CD4-positive, alpha-beta T cell treated with Interleukin-2 at 100 ng/mL for 4 hours (primary cell): ENCODE data around the gene TAOK3.

Experiments used
- DNase-seq: peaks from one replicate; pipeline ENCODE4 v3.0.0-alpha.2; 2020; ENCODE audit warnings: low spot score

TAOK3 gene

DNA sequence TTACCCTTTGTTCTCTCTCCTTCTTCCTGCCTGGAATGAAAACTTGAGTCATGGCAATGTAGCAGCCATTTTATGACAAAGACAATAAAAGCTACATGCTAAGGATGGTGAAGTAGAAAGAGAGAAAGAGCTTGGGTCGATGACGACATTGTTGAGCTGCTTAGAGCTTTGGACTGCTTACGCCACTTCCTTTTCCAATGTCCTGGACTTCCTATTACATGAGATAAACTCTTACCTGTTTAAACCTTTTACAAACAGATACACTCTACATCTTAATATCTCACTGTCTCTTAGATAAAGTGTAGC is 166.6 kb downstream of the TAOK3 start:
- no peak for DNase-seq

DNA sequence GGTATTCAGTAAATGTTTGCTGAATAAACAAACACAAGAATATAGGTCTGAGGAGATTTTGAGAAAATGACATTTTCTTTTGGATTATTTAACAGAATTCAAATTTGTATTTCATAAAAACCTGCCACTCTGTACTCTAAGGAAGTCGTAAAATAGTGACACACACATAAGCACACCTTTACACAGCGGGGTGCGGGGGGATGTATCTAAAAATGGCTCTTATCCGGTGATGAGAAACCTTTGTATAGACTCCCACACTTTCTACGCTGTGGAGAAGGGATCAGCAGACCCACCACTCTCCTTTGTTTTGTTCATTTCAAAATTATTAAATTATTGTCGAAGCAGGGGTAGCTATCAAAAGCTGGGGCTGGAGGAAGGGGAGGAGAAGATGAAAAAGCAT is 178.7 kb downstream of the TAOK3 start:
- DNase-seq = no peak

DNA sequence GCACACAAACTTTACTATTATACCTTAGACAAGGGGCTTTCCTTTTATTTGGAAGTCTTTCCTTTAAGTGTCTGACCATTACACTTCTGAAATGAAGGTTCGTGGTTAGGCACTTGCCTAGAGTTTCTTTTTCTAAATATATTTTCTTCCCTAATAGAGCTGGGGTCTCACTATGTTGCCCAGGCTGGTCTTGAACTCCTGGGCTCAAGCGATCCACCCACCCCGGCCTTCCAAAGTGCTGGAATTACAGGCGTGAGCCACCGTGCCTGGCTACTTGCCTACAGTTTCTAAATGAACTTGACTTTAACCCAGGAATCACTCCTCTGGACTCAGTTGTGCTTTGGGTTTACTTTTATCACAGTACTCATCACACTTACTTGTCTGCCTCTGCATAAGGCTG is 179.2 kb downstream of the TAOK3 start:
- DNase-seq = no peak

DNA sequence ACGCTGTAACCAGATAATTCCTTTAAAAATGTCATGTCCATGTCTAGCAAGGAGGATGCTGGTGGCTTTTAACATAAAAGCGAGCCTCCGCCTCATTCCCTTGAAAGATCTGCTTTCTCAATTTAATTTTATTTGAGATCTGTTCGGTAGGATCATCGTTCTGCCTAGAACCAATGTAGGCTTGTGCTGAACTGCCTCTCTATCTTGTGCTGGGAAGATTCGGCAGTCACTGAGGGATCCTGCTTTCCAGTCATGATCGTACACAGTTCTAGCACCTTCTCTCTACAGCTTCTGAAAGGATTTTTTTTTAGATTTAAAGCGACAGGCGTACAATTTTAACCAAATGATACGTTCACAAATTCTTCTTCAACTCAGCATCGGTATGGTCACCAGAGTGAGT is 182.4 kb downstream of the TAOK3 start:
- DNase-seq = no peak

DNA sequence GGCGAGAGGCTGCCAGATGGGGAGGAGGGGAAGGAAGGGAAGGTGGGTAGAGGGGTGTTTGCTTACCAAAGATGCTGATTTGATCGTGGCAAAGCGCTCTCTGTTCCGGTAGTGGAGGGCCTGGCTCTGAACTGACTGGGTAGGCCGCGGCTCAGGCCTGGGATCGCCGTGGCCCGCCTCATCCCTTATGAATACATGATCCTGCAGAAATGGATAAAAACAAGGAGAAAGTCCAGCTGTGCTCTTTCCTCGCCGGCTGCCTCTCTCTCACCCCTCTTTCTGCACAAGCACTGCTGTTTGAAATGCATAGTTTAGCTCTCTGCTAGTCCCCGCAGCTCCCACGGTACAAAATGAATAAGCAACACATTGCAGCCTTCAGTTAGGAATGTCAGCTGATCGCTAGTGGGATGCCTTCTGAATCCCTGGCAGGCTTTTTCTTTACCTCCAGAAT is 182.9 kb downstream of the TAOK3 start:
- DNase-seq = no peak

DNA sequence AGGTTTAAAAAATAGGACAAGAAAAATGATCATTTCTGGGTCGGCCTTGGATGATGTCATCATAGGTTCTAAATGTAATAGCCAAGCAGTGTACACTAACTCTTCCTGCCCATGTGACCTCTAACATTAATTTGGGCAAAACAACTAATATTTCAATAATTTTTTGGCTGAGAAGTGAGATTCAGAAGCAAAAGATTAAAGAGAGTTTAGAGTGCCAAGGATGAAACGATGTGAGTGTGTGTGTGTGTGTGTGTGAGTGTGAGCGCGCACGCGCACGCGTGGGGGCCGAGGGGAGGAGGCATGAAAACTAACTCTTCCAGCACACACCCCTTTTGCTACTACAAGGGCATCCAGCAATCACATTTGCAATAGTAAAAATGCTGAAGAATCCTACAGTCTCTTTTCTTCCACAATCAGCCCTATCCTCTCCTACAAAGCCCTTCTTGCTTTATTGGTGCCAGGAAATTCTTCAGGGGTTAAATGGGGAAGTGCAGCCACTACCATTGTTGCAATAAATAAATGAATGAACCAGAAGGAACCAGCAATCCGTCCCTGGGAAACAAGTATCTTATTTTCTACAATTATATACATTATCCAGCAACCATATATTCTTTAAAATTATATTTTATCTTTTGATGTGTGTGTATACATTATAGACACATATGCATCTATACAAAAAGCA is 183.9 kb downstream of the TAOK3 start:
- DNase-seq = no peak

DNA sequence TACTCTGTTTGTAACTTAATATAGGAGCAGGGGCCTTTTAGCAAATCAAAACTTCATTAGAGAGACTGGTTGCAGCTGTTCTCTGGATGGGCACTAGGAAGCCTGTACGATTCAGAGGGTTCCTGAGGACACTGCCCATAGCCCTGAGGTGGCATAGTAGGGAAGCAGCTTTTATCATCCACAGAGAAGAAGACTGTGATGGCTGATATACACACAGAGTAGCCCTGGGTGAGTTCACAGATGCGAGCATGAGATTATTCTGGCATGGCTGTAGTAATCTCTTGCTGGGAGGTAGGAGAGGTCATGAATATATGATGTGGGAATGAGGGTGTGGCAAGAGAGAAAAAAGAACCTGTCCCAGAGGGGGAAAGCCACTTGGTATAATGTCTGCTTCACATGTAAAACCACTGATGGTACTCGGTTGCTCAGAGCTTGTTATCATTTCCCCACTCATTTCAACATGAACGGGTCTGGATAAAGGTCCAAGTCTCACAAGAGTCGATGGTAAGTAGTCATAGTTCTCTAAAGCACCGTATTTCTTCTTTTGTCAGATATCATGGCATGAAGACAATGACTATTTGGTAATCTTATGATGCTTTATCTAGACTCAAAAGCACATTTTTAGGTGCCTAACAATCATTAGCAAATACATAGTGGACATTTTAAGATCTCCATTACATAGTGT is 184.8 kb downstream of the TAOK3 start:
- DNase-seq = no peak

DNA sequence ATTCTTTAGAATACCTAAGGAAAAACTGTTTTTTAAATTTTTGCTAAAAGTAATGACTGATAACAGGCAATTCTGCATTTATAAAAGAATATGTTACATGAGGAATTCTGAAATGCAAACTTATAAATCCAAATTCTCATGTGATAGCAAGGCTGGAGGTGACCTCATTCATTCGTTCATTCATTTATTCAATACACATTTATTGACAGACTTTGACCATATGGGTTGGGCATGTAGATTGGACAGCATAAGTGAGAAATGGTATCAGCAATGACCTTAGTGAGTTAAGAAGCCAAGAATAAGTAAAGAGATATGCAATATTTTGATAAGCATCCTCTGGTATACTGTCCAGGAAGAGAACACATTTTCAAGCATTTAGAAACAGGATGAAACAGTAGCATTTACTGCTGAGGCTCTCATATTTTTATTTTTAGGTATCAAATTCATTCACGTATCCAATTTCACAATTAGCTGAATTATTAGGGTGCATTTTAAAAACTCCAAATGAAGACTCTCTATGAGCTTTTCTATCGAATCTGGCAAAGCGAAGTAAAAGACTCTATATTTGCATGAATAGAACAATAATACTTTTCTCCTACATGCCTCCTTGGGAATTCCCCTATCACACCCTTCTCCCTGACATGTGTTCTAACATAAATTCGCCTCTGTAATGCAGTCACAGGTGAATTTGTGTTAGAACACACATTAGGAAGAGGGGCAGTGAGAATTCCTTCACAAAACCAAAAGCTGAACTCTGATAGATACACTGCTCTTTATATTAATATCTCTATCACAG is 186.9 kb downstream of the TAOK3 start:
- DNase-seq = no peak

DNA sequence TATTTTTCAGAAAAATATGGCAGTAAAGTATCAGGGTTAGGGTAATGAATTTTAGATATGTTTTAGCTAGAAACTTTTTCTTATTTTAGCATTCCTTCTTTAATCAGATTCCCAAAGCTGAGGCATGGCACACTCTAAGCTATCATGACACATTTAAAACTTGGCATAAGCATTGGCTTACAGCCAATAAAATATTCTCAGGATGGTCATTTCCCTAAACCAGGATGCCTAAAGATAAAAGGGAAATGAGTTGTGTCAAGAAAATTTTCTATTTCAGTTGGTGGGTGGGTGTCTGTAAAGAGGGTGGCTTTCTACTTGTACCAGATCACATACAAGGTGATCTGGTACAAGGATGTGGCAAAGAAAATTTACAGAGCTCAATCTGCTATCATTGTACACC is 189.0 kb downstream of the TAOK3 start:
- DNase-seq = no peak

DNA sequence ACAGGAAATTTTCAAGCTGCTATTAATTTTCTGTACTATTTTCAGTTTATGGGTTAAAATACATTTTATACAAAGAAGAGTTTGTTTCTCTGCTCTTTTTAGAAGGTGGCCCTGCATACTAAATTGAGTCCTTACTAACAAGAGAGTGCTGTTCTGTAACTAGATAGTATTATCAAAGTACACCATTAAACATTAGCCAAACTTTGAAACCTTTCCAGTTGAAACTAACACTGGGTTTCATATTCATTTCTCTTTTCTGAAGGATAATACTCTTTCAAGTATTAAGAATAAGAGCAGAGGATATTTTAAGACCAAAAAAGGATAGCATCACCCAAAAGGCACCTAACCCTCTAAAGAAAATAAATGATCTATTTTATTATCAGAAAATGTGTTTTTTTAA is 189.6 kb downstream of the TAOK3 start:
- no peak for DNase-seq

DNA sequence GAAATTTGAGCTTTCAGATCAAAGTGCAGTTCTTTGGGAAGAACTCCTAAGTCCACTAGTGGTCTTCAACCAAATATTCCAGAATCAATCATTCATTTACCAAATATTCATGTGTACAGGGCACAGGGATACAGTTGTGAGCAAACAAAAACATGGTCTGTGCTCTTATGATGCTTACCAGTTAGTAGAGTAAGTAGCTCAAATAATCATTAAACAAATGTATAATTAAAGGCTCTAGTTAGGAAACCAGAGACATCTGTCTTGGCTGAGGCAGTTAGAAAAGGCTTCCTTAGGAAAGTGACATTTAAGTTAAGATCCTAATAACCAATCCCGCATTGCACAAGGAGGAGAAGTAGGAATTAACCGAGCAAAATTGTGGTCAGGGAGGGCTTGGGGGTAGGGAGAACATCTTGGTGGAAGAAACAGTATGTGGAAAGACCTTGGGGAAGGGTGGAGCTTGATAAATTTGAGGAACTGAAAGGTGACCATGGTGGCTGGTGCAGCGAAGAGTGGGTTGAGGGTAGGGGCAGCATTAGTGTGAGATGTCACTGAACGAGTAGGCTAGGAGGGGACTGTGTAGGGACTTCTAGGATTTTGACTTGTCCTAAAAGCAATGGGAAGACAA is 196.8 kb downstream of the TAOK3 start:
- DNase-seq = no peak

DNA sequence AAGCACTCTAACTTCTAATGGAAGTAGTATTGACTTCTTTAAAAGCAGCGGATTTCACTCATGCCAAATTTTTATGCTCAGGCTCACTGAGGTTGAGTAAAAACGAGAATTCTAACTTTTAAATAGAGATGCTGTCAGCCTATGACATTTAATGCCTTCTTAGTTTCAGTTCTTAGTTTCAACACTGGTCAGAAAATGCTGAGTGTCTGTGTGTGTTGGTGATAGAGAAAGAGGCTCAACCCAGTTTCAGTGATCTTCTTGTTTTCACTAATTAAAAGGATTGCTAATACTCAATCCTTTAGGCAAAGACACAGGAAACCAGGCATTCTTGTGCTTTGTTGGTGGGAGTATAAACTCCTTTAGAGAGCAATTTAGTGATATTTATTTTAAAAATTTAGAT is 205.8 kb downstream of the TAOK3 start:
- DNase-seq = no peak

DNA sequence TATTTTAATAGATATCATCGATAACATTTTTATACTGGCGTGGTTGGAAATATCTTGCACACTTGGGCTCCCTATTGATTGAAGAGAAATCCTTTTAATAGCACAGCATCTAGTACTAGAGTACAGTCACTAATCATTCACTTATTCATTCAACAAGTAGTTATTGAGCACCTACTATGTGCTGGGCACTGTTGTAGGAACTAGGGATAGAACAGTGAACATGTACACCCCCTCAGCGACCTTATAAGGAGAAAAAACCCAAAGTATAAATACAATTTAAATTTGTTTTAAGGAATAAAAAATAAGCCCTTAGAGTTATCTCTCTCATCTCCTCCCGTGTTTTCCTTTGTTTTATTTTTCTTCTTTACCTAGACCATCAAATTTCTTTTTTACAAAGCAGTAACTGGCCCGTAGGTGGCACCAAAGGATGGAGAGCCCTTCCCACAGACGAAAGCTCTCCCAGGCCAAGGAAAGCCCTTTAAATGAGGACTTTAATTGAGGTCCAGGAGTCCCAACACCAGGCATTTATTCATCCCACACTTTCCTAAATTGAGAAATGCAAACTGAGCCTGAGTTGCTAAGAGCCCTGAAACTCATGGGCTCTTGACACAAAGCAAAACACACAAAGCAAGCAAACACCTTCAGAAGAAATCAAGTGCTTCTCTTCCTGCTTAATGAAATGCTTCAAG is 207.8 kb downstream of the TAOK3 start:
- DNase-seq = no peak

DNA sequence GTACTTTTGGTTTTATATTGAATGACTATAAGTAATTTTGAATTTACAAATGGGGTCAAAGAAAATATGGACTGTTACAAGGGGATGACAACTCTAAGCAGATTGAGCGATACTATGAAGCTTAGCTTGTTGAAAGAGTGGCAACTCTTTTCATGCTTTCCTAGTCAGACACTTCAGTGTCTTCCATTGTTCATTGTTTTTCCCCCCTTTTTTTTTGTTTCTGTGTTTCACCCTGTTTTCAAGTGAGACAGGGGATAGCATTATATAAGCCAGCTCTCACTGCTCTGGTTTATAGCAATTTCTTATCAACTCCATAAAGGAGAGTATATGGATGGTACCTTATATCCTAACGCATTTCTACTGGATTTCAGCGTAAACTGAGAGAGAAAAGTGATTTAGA is 212.2 kb downstream of the TAOK3 start:
- no peak for DNase-seq

DNA sequence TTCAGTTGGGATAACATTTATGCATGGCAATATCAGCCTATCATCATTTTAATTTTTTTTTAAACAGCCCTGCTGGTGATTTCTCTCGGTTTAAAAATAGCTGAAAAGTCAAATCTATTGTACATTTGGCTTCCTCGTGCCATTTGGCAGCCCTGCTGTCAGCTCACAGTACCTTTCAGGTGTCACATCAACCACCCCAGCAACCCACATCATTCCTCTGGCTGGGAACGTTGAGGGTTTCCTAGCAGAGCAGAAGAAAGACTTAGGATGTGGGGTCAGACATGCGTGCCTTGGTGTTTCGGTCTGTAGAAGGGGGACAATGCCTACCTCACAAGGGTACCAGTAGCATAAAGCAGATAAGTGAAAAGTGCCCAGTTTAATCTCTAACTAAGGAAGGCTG is 221.0 kb downstream of the TAOK3 start:
- DNase-seq = no peak

DNA sequence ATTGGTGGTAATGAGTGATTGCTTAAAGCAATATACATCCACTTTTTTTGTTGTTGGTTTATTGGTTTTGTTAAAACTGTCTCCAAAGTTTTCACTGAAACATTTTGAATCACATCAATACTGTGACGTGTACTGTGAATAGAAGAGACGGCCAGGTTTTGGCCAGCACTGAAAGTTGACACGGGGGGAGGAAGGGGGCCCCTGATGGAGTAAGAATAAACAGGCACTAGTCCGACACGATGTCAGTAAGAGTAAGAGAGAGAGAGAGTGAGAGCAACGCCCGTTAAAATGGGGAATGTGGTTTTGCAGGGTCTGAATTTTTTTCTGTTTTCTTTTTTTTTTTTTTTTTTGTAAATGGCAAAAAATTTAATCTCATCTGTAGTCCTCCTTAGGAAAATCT is 222.1 kb downstream of the TAOK3 start:
- DNase-seq = no peak

DNA sequence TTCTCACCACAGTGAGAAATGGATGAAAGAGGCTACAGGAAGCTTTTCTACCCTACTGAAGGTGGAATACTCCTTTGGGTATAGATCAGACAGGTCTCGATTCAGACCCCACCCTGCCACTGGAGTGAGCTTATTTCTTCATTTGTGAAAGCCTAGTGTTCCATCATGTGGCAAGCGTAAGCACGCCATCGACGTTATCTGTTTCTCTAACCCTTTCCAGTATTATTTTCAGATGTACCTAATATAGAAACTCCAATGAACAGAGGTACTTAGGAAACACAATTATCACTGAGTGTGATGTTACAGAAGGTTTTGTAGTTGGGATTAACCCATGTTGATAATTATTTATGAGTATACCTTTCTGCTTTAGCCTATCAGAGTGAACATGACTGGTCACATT is 224.4 kb downstream of the TAOK3 start:
- DNase-seq = no peak

DNA sequence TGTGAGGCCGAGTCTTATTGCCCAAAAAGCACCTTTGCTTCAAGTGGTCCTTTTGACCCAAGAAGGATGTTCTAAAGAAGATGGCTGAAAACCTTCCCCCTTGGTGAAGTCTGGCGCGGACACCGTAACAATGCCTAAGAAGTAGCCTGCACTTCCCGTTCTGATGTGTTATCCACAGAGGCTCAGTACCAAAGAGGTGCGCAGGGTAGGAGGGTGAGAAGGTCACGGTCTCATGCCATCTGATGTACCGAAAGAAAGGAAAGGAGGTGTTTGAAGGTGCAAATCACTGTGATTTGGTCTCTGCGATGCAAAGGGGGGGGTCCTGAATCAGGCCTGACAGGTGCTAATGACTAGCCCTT is 226.9 kb downstream of the TAOK3 start:
- DNase-seq = no peak

DNA sequence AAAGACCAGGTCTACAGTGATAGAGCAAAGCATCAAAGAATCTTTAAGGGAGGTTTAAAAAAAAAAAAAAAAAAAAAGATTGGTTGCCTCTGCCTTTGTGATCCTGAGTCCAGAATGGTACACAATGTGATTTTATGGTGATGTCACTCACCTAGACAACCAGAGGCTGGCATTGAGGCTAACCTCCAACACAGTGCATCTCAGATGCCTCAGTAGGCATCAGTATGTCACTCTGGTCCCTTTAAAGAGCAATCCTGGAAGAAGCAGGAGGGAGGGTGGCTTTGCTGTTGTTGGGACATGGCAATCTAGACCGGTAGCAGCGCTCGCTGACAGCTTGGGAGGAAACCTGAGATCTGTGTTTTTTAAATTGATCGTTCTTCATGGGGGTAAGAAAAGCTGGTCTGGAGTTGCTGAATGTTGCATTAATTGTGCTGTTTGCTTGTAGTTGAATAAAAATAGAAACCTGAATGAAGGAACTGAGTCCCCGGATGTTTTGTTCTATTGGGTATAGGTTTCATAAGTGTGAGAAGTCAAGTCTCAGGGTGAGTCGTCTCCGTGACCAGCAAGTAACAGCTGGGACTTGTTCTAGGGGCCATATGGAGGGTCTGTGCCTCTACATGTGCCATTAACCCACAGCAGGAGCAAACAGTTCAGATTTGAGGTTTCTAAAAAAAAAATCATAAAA is 227.5 kb downstream of the TAOK3 start:
- DNase-seq = no peak

DNA sequence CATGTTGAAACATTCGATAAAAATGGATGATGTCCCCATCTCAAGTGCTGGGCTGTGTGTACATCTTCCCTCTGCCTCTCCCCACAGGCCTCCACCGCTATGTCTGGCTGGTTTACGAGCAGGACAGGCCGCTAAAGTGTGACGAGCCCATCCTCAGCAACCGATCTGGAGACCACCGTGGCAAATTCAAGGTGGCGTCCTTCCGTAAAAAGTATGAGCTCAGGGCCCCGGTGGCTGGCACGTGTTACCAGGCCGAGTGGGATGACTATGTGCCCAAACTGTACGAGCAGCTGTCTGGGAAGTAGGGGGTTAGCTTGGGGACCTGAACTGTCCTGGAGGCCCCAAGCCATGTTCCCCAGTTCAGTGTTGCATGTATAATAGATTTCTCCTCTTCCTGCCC is 228.2 kb downstream of the TAOK3 start:
- no peak for DNase-seq

DNA sequence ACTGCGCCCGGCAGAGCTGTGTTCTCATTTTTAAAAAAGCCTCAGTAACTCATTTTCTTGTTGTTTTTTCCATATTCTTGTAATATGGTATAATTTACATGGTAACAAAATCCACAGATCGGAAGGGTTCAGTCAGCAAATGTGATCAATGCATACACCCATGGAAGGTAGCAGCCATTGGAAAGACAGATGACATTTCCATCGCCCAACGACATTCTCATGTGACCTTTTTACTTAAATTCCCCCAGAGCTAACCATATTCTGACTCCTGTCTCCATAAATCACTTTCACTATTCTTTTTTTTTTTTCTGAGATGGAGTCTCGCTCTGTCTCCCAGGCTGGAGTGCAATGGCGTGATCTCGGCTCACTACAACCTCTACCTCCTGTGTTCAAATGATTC is 231.9 kb downstream of the TAOK3 start:
- no peak for DNase-seq

DNA sequence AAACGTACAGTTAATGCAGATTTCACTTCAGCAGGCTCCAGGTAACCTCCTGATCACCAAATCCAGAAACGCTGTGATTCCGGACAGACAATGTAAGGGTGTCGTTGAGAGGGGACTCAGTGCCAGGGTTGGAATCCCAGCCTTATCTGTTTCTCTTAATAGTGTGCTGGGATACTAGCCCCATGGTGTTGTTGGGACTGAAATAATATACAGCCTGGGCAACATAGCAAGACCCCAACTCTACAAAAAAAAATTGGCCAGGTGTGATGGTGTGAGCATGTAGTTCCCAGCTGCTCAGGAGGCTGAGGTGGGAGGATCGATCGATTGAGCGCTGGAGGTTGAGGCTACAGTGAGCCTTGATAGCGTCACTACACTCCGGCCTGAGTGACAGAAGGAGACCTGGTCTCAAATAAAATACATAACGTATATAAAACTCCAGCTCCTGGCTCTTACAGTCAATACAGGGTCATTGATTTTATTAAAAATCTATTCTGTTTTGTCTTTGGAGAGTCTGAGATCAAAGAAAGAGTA is 235.5 kb downstream of the TAOK3 start:
- no peak for DNase-seq
